K562 (cell line): ENCODE data around the gene NPAS3.

Source experiments
- CTCF ChIP-seq, 3 experiments: IDR thresholded peaks in 2 of 3; conservative IDR thresholded peaks in 1 of 3; 2 replicates each; pipeline ENCODE4 v1.5.1; 2011 to 2012; ENCODE audit warnings: low read length in 3 of 3, mild to moderate bottlenecking in 3 of 3, control low read depth in 2 of 3, improper control_type of control experiment in 1 of 3, inconsistent platforms in 1 of 3, low read depth in 1 of 3, mixed read lengths in 1 of 3, moderate library complexity in 1 of 3; ENCODE audit not compliant: insufficient read depth in 2 of 3
- EGR1 ChIP-seq: fragments of 450-650 bp; conservative IDR thresholded peaks from 2 replicates; pipeline ENCODE4 v1.6.1; 2017; ENCODE audit warnings: mild to moderate bottlenecking
- NONO ChIP-seq, 2 experiments: fragments of 200-400 bp in 1 of 2; fragments of 450-650 bp in 1 of 2; formaldehyde crosslinking in 1 of 2; IDR thresholded peaks; 2 replicates each; pipeline ENCODE4 v1.6.1; 2017; ENCODE audit warnings: low read depth in 2 of 2, mild to moderate bottlenecking in 2 of 2, moderate library complexity in 2 of 2, low read length in 1 of 2
- POU5F1 ChIP-seq: fragments of 150-350 bp; IDR thresholded peaks from 2 replicates; pipeline ENCODE4 v1.6.1; 2014; ENCODE audit warnings: borderline replicate concordance, low read length, low read depth, mild to moderate bottlenecking; ENCODE audit not compliant: partially characterized antibody
- SMAD1 ChIP-seq: fragments of 150-350 bp; IDR thresholded peaks from 2 replicates; pipeline ENCODE4 v1.6.1; 2014; ENCODE audit warnings: low read length, low read depth; ENCODE audit not compliant: partially characterized antibody
- ZNF282 ChIP-seq: sonication (generic); formaldehyde crosslinking; IDR thresholded peaks from 2 replicates; pipeline ENCODE4 v1.8.1; 2023; ENCODE audit warnings: missing genetic modification reagents
- TF ChIP-seq, protein P1 (sequence below): fragments of 450-650 bp; IDR thresholded peaks from 2 replicates; pipeline ENCODE4 v1.6.1; 2018; ENCODE audit not compliant: partially characterized antibody

DNA sequence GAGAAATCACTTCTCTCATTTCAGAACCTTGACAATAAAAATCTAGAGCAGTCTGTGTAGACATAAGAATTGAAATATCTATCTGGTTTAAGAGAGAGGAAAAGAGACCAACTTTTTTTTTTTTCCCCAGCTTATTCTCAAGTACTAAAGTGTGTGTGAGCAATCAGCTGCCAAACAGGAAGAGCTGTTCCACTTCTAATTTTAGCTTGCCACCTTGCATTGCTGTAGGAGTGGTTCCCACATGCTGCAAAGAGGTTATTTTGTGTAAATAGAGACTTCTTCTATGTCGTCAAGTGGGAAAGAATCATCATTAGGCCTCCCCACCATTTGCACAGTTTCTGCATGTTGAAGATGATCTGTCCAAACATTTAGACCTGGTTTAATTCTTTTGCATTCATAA is 142.6 kb downstream of the NPAS3 start:
- TF ChIP-seq SMAD1 (no peak), CTCF (IDR thresholded peaks at IDR 0.05 in 2 of 3, conservative IDR thresholded peaks at IDR 0.05 in 1 of 3; ENCODE audit: insufficient read depth in 2 of 3, low read depth in 1 of 3, low read length in 3 of 3) (no peak), EGR1 (no peak), NONO (IDR thresholded peaks at IDR 0.05; ENCODE audit: low read depth in 2 of 2, low read length in 1 of 2) (no peak), POU5F1 (no peak), ZNF282 (no peak)
- TF ChIP-seq, protein P1, sequence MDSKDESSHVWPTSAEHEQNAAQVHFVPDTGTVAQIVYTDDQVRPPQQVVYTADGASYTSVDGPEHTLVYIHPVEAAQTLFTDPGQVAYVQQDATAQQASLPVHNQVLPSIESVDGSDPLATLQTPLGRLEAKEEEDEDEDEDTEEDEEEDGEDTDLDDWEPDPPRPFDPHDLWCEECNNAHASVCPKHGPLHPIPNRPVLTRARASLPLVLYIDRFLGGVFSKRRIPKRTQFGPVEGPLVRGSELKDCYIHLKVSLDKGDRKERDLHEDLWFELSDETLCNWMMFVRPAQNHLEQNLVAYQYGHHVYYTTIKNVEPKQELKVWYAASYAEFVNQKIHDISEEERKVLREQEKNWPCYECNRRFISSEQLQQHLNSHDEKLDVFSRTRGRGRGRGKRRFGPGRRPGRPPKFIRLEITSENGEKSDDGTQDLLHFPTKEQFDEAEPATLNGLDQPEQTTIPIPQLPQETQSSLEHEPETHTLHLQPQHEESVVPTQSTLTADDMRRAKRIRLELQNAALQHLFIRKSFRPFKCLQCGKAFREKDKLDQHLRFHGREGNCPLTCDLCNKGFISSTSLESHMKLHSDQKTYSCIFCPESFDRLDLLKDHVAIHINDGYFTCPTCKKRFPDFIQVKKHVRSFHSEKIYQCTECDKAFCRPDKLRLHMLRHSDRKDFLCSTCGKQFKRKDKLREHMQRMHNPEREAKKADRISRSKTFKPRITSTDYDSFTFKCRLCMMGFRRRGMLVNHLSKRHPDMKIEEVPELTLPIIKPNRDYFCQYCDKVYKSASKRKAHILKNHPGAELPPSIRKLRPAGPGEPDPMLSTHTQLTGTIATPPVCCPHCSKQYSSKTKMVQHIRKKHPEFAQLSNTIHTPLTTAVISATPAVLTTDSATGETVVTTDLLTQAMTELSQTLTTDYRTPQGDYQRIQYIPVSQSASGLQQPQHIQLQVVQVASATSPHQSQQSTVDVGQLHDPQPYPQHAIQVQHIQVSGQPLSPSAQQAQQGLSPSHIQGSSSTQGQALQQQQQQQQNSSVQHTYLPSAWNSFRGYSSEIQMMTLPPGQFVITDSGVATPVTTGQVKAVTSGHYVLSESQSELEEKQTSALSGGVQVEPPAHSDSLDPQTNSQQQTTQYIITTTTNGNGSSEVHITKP: no peak
